Inflammatory macrophage (primary cell): Measurements from ENCODE around the gene ZNF550.
A peak's percentile ranks its signal among the peaks of the same experiment; 100 is the strongest.
"Not testable (repeated sequence)": the region's sequence is repeated elsewhere in the genome, so short reads cannot be mapped to it uniquely, and the experiment has no call there.

Experiments
- DNase-seq, 2 donors: peaks; one replicate each; pipeline ENCODE4 v3.0.0-alpha.2; 2020 to 2022

Gene ZNF550

GRCh38 chr19:57527136-57527881 lies 32.4 kb downstream of the ZNF550 start, which contains the start of gene ZNF549:
TSS of gene ZNF549 (plus strand) at chr19:57527356. CDS start at chr19:57527574, 218 bp downstream.
- peak; percentile 78 to 86 for DNase-seq

DNA sequence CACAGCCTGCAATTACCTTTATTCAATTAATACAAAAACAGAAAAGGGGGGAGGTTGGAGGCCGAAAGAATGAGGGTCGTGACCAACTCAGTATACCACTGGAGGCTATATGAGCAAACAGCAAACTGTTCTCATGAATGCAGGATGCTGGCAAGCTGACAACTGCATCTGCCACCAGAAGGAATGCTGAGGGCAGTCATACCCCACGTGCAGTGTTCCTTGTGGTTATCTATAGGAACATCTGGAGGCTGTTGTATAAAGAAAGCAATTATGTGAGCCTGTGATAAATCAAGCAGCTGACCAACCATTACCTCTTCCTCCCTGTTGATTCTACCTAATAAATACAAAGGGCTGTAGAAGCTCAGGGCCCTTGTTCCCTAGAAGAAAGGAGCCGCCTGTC lies 41.6 kb downstream of the ZNF550 start:
- DNase-seq = not testable (repeated sequence)

DNA sequence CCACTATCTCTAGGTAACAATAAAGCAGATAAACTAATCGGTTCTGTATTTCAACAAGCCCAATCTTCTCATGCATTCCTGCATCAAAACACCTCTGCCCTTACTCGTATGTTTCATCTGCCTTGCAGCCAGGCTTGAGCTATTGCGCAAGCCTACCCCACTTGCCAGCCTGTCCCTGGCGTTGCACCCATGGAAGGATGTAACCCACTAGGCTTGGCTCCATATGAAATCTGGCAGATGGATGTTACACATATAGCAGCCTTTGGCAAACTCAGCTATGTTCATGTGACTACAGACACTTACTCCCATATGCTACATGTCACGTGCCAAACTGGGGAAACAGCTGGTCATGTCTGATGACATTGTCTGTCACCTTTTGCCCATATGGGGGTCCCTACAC lies 44.4 kb downstream of the ZNF550 start:
- DNase-seq = no peak

- DNase-seq = no peak
Observed at GRCh38 chr19:57512845-57513244, 46.8 kb downstream of the ZNF550 start.

DNA sequence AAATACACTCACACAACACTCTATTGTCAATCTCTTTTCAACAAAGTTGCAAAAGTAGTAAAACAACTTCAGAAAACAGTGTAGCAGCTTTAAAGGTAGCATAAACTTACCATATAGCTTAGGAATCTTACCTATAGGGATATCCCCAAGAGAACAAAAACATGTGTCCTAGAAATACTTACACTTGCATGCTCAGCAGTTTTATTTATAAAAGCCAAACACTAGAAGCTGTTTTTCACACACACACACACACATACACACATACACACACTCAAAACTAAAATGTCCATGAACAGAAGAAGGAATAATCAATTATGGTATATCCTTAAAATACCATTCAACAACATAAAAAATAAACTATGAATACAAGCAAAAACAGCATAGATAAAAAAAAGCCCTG lies 48.2 kb downstream of the ZNF550 start:
- DNase-seq = no peak

GRCh38 chr19:57506163-57506562 lies 53.5 kb downstream of the ZNF550 start:
- DNase-seq = no peak

DNA sequence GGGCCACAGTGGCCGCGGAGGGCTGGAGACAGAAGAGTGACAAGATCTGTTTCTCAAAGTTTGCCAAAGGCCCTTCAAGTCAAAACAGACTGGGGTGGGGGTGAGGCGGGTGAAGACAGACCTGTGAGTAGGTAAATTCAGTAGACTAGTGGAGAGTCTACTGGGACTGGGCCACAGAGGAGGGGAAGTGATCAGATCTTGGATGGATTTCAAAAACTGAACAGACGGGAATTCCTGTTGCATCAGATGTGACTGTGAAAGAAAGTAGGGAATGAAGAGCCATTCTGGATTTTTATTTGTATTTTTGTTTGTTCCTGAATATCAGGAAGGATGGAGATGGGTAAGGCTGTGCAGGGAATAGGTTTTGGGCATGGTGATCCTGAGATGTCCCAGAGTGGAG lies 59.3 kb downstream of the ZNF550 start:
- not testable (repeated sequence) for DNase-seq

DNA sequence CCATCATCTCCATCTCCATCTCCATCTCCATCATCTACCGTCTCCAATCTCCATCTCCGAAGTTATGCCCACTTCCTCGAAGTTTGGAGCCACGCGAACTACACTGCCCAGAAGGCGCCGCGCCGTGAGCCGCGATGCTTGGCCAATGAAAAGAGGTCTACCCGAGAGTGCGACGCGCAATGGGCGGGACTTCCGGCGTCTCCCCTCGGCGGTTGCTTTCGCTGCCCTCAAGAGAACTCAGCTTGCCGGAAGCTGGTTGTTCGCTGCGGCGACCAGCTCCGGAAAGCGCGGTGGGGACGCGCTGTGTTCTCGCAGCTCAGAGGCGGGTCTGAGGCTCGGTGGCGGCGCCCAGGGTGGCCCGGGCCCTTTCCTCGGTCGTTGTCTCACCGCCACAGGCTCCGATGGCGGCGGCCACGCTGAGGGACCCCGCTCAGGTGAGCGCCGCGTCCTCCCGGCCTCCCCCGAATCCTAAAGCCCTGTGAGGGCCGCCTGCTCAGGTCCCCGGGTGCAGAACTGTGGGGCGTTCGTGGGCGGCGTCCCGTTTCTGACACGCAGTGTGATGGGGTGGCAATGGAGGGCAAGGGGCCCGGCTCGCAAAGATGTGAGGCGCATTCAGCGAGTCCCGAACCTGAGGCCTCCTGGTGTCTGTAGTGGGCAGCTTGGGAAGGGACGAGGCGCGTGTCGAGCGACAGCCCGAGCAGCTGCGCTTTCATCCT lies 59.8 kb downstream of the ZNF550 start, which contains the start of gene ZNF773:
Gene ZNF773, plus strand, starts transcription at position 259 of the 716 bp plus-strand sequence. Its CDS starts 143 bp downstream, at position 402.
- DNase-seq = peak; percentile 95 to 96

GRCh38 chr19:57499332-57499679 lies 60.4 kb downstream of the ZNF550 start:
- DNase-seq = not testable (repeated sequence)

DNA sequence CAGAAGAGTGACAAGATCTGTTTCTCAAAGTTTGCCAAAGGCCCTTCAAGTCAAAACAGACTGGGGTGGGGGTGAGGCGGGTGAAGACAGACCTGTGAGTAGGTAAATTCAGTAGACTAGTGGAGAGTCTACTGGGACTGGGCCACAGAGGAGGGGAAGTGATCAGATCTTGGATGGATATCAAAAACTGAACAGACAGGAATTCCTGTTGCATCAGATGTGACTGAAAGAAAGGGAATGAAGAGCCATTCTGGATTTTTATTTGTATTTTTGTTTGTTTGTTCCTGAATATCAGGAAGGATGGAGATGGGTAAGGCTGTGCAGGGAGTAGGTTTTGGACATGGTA lies 71.4 kb downstream of the ZNF550 start:
- not testable (repeated sequence) for DNase-seq

DNA sequence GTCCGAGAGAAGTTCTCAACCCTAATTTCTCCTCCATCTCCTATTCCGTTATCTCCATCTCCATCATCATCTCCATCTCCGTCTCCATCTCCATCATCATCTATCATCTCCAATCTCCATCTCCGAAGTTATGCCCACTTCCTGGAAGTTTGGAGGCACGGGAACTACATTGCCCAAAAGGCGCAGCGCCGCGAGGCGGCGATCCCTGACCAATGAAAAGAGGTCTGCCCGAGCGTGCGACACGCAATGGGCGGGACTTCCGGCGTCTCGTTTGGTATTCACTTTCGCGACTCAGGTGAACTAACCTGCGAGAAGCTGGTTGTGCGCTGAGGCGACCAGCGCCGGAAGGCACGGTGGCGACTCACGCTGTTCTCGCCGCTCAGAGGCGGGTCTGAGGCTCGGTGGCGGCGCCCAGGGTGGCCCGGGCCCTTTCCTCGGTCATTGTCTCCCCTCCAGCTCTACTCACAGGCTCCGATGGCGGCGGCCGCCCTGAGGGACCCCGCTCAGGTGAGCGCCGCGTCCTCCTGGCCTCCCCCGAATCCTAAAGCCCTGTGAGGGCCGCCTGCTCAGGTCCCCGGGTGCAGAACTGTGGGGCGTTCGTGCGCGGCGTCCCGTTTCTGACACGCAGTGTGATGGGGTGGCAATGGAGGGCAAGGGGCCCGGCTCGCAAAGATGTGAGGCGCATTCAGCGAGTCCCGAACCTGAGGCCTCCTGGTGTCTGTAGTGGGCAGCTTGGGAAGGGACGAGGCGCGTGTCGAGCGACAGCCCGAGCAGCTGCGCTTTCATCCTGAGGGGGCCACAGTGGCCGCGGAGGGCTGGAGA lies 72.0 kb downstream of the ZNF550 start, which contains the start of gene ZNF419:
Gene ZNF419, plus strand, starts transcription at position 274 of the 822 bp plus-strand sequence. Its CDS starts 201 bp downstream, at position 475.
- peak; percentile 80 to 86 for DNase-seq
